ENCODE results near the gene CCL24.
"Not testable (repeated sequence)": the region's sequence is repeated elsewhere in the genome, so short reads cannot be mapped to it uniquely, and the experiment has no call there.

DNA sequence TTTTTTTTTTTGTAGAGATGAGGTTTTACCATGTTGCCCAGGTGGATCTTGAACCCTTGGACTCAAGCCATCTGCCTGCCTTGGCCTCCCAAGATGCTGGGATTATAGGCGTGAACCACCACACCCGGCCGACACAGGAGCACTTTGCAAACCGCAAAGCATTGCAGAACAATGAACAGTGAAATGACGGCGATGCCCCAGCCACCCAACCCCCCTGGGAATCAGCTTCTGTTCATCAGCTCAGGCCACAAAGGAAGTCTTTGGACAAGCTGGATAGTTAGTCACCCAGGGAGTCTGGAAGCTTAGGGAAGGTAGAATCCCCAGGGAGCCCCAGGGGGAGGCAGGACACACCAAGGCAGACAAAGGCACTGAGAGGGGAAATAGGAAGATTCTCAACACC, 16.1 kb upstream of the CCL24 start:
- not testable (repeated sequence) for TF ChIP-seq CTCF (IDR thresholded peaks at IDR 0.05); ESRRA (CRISPR knock-in tag; IDR thresholded peaks at IDR 0.05; ENCODE audit: borderline replicate concordance)
- TF ChIP-seq, protein P1, sequence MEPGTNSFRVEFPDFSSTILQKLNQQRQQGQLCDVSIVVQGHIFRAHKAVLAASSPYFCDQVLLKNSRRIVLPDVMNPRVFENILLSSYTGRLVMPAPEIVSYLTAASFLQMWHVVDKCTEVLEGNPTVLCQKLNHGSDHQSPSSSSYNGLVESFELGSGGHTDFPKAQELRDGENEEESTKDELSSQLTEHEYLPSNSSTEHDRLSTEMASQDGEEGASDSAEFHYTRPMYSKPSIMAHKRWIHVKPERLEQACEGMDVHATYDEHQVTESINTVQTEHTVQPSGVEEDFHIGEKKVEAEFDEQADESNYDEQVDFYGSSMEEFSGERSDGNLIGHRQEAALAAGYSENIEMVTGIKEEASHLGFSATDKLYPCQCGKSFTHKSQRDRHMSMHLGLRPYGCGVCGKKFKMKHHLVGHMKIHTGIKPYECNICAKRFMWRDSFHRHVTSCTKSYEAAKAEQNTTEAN (CRISPR knock-in tag; IDR thresholded peaks at IDR 0.05): not testable (repeated sequence)
